Gastrocnemius medialis (tissue), 4 donors: Measurements from ENCODE around the gene ABCC3.

ENCODE experiments used
- POLR2A ChIP-seq, 2 donors: fragments of 450-650 bp; IDR thresholded peaks; one replicate each; pipeline ENCODE4 v1.6.1; 2017; ENCODE audit warnings: antibody characterized with exemption in 2 of 2, mild to moderate bottlenecking in 2 of 2, moderate library complexity in 2 of 2
- TF ChIP-seq, protein P1 (sequence below), 5 experiments: fragments of 450-650 bp in 3 of 5; fragments of 200-600 bp in 2 of 5; sonication (generic) in 2 of 5; IDR thresholded peaks in 4 of 5; conservative IDR thresholded peaks in 1 of 5; 1 replicate in 4 of 5; 2 replicates in 1 of 5; pipeline ENCODE4 v1.5.1; 2016 to 2019; ENCODE audit warnings: antibody characterized with exemption in 5 of 5, mild to moderate bottlenecking in 3 of 5, moderate library complexity in 3 of 5

DNA sequence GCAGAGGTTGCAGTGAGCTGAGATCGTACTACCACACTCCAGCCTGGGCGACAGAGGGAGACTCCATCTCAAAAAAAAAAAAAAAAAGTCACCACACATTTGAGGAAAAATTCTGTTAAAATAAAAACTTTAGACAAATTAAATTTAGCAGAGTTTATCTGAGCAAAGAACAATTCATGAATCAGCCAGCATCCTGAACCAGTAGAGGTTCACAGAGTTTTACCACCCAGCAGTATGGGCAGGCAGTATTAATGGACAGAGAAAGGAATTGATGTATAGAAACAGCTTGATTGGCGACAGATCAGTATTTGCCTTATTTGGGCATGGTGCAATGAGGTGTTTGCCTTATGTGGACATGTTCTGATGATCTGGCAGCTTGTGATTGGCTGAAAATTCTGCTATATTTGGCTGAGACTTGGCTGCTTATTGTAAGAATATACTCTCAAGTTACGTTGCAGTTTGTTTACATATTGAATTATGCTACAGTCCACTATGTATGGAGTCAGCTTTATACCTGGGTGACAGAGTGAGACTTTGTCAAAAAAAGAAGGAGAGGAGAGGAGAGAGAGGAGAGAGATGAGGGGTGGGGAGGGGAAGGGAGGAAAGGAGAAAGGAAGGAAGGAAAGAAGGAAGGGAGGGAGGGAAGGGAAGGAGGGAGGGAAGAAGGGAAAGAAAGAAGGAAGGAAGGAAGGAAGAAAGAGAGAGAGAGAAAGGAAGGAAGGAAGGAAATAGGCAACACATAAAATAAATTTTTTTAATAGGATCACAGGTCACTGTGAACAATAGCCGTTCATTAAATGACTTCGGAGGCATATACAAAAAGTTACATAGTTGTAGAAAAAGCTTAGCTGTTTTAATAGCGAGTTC, 14.6 kb downstream of the ABCC3 start:
- TF ChIP-seq, protein P1, sequence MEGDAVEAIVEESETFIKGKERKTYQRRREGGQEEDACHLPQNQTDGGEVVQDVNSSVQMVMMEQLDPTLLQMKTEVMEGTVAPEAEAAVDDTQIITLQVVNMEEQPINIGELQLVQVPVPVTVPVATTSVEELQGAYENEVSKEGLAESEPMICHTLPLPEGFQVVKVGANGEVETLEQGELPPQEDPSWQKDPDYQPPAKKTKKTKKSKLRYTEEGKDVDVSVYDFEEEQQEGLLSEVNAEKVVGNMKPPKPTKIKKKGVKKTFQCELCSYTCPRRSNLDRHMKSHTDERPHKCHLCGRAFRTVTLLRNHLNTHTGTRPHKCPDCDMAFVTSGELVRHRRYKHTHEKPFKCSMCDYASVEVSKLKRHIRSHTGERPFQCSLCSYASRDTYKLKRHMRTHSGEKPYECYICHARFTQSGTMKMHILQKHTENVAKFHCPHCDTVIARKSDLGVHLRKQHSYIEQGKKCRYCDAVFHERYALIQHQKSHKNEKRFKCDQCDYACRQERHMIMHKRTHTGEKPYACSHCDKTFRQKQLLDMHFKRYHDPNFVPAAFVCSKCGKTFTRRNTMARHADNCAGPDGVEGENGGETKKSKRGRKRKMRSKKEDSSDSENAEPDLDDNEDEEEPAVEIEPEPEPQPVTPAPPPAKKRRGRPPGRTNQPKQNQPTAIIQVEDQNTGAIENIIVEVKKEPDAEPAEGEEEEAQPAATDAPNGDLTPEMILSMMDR (IDR thresholded peaks at IDR 0.05 in 4 of 5, conservative IDR thresholded peaks at IDR 0.05 in 1 of 5) = no peak
- TF ChIP-seq POLR2A (IDR thresholded peaks at IDR 0.05) = no peak
